ENCODE measurements around the gene STOM.

Gene STOM

DNA sequence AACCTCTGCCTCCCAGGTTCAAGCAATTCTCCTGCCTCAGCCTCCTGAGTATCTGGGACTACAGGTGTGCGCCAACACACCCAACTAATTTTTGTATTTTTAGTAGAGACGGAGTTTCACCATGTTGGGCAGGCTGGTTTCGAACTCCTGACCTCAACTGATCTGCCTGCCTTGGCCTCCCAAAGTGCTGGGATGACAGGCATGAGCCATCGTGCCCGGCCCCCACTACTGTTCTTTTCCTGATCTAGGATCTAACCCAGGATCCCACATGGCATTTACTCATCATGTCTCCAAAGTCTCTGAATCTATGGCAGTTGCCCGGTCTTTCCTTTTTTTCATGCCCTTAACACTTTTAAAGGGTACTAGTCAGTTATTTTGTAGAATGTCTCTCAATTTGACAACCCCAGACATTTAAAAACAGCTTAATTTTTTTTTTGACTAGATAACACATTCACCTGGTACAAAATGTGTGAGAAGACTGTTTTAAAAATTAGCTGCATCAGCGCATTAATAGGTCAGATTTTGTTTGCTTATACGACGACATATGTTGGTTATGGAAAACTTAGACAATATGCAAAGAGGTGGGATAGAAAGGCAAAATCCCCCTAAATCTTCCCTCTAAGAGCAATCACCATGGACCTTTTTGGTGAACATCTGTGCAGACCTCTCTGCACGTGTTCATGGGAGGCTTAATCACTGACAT is 46.5 kb downstream of the STOM start:
- DNase-seq (ENCODE audit: low read depth in 3 of 3, low spot score in 1 of 3), result no peak

DNA sequence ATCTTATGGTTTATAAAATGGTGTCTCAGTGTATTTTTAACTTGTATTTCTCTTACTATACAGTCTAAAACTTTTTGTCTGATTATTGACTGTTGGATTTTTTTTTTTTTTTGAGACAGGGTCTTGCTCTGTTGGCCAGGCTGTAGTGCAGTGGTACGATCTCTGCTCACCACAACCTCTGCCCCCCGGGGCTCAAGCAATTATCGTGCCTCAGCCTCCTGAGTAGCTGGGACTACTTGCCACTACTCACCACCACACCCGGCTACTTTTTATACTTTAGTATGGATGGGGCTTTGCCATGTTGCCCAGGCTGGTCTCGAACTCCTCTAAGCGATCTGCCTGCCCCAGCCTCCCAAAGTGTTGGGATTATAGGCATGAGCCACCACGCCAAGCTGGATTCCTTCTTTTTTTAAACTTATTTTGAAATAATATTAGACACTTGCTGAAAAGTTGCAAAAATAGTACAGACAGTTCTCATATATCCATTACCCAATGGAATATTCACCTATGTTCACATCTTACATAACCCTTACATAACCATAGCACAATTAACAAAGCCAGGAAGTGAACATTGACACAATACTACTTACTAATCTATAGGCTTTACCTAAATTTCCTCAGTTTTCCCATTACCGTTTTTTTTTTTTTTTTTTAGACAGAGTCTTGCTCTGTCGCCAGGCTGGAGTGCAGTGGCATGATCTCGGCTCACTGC is 47.2 kb downstream of the STOM start:
- no peak for DNase-seq (ENCODE audit: low read depth in 3 of 3, low spot score in 1 of 3)

DNA sequence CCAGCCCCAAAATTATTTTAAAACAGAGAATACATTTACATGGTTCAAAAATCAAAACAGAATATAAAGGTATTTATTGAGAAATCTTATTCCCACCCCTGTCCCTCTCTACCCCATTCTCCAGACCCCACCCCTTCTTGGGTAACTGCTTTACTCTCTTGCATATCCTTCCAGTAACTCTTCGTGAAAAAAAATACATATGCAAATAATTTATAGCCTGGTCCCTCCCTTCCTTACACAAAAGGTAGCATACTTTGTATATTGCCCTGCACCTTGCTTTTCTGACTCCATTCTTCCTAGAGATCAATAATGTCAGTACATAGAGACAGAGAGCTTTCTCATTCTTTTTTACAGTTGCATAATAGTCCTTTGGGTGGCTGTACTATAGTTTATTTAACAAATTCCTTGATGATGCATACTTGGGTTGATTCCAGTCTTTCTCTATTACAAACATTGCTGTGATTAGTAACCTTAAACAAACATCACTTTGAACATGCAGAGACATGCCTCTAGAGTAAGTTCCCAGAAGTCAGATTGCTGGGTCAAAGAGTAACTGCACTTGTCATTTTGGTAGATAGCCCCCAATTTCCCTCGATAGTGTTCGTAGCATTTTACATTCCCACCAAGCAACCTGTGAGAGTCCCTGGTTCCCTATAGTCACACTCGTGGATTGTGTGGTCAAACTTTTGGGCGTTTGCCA is 47.9 kb downstream of the STOM start:
- DNase-seq (ENCODE audit: low read depth in 3 of 3, low spot score in 1 of 3), result no peak

DNA sequence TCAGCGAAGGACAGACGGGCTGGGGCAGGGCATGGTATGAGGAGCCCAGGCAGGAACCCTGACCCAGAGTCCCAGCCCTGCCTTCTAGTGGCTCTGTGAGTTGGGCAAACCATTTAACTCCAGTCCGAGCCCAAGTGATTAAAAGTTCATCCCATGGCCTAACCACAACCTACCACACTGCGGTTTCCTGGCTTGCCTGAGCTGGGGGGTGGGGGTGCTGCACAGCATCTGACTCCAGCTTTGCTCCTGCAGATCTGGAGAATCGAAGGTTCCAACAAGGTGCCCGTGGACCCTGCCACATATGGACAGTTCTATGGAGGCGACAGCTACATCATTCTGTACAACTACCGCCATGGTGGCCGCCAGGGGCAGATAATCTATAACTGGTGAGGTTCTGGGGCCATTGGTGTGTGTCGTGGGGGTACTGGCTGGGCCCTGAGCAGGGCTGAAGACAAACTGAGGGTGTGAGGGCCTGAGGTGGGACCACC is 49.0 kb downstream of the STOM start:
- no peak for DNase-seq (ENCODE audit: low read depth in 3 of 3, low spot score in 1 of 3)

DNA sequence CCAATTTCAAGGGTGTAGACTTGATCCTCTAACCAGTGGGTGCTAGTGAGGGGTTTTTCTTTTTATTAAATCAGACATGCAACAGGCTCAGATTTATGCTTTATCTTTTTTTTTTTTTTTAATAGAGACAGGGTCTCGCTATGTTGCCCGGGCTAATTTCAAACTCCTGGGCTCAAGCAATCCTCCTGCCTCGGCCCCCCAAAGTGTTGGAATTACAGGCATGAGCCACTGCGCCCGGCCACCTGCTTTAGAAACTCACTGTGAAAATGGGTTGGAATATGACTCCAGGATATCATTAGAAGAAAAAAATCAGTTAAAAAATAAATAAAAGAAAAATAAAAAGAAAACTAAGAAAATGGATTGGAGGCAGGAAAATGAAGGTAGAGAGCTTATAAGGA is 50.7 kb downstream of the STOM start:
- no peak for DNase-seq (ENCODE audit: low read depth in 3 of 3, low spot score in 1 of 3)

DNA sequence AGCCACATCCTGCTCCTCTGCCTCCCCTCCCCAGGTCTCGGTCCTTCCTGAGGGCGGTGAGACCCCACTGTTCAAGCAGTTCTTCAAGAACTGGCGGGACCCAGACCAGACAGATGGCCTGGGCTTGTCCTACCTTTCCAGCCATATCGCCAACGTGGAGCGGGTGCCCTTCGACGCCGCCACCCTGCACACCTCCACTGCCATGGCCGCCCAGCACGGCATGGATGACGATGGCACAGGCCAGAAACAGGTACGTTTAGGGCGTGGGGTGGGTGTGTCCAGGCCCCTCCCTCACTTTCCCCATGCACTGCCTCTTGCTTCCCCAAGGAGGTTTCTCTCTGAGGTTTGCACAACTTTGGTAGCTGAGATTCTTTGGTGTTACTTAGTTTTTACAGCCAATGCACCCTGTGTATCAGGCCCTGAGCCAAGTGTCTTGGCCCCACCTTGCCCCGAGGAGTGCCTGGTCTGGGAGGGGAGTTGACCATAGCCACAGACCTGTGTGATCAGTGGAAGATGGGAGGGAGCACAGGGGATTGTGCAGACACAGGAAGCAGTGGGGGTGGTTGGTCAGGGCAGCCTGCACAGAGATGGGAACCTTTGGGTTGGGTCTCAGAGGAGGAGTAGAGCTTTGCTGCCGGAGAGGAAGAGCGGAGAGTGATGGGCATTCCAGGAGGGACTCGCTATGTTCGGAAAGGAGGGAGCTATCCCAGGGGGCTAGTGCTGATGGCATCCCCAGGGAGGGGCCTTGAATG is 51.2 kb downstream of the STOM start:
- no peak for DNase-seq (ENCODE audit: low read depth in 3 of 3, low spot score in 1 of 3)

DNA sequence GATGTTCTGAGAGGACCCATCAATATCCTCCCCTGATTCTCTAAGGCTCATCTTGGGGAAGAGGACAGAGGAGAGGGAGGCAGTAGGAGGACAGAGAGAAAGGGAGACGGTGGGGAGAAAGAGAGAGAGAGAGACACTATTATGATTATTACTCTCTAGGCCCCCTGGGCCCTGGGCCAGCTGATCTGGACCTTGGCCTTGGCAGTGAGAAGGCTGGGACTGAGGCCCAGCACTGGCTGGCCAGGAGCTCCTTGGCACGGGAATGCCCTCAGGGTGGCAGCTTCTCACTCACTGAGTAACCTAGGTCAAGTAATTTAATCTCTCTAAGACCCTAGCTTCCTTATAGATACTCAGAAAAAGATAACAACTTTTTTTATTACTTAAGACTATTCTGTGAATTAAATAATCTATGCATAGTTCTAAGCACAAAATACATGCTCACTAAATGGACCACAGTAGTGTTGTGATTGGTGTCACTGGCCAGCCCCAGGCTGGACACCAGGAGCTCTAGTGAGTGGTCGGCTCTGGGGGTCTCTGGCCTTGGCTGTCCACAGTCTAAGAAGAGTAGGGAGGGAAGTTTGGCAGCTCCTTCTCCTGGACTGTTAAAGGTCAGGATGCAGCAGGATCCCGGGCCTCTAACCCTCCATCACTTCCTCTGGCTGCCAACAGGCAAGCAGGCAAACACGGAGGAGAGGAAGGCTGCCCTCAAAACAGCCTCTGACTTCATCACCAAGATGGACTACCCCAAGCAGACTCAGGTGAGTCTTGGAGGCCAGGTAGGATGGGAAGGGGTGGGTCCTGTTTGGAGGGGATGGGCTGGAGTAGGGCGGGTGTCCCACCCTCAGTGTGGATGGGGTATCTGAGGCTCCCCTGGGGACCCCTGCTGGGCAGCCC is 52.1 kb downstream of the STOM start:
- no peak for DNase-seq (ENCODE audit: low read depth in 3 of 3, low spot score in 1 of 3)

DNA sequence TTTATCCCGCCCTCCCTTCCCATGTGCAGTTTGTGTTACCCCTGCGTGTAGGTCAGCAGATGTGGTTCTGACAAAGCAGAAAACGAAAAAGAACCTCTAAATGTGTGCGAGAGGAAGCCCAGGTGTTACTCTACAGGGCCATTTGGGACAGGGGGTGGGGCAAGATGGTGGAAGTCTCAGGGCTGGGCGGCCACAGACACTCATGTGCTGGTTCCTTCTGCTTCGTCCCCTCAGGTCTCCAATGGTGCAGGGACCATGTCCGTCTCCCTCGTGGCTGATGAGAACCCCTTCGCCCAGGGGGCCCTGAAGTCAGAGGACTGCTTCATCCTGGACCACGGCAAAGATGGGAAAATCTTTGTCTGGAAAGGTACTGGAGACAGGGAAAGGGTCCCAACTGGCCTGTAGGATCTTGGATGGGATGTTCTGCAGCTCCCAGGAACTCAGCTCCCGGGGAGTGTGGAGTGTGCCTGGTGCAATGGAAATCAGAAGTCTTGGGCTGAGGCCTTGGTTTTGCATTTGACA is 53.1 kb downstream of the STOM start:
- DNase-seq (ENCODE audit: low read depth in 3 of 3, low spot score in 1 of 3), result no peak

DNA sequence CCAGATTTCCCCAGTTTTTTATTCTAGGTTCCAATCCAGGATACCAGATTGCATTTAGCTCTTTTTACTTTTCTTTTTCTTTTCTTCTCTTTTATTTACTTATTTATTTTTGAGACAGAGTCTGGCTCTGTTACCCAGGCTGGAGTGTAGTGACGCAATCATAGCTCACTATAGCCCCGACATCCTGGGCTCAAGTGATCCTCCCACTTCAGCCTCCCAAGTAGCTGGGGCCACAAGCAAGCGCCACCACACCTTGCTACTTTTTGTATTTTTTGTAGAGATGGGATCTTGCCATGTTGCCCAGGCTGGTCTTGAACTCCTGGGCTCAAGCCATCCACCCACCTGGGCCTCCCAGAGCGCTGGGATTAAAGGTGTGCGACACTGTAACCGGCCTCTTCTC is 53.7 kb downstream of the STOM start:
- no peak for DNase-seq (ENCODE audit: low read depth in 3 of 3, low spot score in 1 of 3)

DNA sequence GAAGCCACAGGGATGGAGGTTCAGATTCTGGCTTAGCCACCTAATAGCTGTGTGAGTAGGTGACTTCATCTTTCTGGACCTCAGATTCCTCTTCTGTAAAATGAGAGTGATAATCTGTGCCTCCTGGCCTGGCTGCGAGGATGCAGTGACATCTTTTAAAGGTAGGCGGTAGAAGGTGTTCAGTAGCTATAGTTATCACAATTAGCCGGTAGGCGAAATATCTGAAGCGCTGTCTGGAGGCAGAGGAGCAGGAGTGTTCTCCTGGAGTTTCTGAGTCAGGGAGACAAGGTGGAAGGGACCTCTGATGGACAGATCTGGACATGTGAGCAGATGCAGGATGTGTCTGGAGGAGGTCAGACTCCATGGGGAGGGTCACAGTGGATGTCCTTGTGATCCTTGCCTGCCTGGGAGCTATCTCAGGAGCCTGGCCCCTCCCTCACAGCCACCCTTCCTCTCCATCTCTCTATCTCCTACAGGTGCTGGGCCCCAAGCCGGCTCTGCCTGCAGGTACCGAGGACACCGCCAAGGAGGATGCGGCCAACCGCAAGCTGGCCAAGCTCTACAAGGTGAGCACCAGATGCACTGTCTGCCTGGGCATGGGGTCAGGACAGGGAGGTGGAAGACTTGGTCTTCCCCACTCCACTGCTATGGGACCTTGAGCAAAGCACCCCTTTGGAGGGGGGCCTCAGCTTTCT is 56.4 kb downstream of the STOM start:
- DNase-seq (ENCODE audit: low read depth in 3 of 3, low spot score in 1 of 3), result no peak

DNA sequence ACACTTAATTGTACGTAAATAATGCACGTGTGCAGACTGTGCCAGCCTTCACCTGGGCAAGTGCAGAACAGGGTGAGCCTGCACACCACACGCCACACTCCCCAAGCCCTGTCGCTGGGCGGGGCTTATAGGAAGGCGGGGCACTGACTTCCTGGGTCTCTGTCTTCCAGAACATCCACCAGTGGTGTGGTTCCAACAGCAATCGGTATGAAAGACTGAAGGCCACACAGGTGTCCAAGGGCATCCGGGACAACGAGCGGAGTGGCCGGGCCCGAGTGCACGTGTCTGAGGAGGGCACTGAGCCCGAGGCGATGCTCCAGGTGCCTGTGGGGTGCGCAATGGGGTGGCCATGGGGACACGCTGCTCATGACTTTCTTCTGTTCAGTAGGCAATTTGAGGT is 57.9 kb downstream of the STOM start:
- DNase-seq (ENCODE audit: low read depth in 3 of 3, low spot score in 1 of 3), result no peak

DNA sequence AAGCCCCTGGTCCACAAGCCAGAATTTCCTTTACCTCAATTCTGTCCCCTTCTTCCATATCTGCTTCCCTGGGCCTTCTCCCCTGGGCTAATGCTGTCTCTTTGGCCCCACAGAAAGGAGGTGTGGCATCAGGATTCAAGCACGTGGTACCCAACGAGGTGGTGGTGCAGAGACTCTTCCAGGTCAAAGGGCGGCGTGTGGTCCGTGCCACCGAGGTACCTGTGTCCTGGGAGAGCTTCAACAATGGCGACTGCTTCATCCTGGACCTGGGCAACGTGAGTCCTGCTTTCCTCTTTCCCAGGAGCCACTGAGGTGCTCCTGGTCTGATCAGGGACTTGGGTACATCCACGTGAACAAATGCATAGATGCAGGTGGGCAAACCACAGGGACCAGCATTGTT is 59.5 kb downstream of the STOM start:
- DNase-seq (ENCODE audit: low read depth in 3 of 3, low spot score in 1 of 3), result no peak

DNA sequence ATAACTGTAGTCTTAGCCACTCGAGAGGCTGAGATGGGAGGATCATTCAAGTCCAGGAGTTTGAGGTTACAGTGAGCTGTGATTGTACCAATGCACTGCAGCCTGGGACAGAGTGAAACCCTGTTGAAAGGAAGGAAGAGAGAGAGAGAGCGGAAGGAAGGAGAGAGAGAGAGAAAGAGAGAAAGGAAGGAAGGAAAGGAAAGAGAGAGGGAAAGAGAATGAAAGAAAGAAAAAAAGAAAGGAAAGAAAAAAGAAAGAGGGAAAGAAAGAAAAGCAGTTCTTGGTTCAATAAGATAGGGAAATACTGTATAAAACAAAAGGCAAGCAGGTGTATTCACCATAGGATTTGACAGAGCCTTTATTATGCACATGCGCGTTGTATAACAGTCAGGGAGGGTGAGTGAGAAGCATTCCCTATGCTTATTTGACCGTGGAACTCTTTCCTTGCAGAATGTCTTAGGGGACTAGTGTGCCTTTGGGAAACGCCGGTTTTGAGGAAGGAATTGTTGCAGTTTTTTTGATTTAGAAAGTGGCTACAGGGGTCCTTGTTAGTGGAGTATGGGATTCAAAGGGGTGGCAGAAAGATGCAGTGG is 60.1 kb downstream of the STOM start:
- no peak for DNase-seq (ENCODE audit: low read depth in 3 of 3, low spot score in 1 of 3)

DNA sequence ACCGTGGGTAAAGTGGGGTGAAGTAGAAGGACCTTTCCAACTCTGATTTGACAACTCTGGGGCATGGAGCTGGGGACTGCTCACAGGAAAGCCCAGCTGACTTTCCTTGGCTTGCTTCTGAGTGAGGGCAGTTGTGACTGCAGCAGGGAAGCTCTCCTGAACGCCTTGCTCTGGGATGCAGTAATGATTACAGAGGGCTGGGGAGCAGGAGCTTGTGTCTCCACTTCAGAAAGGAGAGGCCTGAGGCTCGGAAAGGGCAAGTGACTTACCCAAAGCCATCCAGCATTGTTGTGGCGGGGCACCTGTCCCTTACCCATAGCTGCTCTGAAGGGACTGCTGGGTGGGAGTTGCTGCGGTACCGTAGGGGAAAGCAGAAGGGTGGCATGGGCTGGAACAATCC is 60.9 kb downstream of the STOM start:
- DNase-seq (ENCODE audit: low read depth in 3 of 3, low spot score in 1 of 3), result no peak

DNA sequence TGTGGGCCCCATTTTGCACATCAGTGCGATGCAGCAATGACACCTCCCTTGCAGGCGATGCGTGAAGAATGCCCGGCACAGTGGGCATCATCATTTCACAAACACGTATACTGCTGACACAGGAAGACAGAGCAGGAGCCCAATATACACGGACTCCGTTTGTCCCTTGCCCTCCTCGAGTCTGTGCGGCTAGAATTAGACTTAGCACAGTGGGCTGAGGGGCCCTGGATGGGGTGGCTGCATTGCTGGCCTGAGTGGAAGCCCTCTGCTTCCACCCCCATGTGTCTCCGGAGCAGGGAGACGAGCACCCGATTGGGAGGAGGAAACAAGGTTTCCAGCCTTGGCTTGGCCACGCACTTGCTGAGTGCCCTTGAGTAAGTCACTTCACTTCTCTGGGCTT is 61.3 kb downstream of the STOM start:
- no peak for DNase-seq (ENCODE audit: low read depth in 3 of 3, low spot score in 1 of 3)

DNA sequence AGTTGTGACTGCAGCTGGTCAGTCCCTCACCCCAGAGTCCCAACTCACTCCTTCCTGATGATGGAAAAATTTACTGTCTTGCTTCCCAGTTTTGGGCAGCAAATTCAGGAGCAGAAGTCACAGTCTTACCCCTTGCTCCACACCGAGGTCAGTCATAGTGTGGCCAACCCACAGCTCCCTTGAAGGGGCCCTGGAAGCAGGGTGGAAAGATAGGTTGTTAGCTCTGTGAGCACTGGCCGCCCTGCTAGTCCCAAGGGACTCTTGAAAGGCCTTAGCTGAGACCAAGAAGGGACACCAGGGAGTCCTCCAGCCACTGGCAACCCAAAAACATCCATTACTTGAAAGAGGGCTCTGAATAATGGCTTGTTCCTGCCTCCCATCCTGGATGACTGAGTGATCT is 62.1 kb downstream of the STOM start:
- DNase-seq (ENCODE audit: low read depth in 3 of 3, low spot score in 1 of 3), result no peak

DNA sequence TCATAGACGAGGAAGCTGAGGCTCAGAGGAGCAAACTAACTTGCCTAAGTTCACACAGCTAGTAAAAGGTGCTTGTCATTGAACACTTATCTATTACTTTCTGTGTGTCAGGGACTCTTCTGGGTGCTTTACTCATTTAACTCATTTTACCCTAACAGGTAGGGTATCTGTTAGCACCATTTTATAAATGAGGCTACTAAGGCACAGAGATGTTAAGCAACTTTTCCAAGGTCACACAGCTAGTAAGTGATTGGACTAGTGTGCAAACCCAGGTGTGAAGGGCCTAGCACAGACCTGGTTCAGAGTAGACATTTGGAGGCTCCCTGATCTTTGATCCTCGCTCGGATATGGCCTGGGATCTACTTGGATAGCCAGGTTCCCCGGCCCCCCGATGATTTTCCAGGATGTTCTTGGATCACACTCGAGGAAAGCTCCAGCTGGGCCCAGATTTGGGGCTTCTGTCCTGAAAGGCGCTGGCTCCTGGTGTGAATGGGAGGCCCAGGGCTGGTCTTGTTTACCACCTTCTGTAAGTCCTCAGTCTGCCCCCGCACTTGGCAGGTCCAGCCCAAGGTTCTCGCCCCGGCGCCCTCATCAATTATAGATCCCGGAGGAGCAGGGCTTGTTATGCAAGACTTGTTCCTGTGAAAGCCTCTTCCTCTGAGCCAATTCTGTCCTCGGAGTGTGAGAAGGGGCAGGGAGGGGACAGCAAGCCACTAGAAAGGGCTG is 64.6 kb downstream of the STOM start:
- DNase-seq (ENCODE audit: low read depth in 3 of 3, low spot score in 1 of 3), result no peak

DNA sequence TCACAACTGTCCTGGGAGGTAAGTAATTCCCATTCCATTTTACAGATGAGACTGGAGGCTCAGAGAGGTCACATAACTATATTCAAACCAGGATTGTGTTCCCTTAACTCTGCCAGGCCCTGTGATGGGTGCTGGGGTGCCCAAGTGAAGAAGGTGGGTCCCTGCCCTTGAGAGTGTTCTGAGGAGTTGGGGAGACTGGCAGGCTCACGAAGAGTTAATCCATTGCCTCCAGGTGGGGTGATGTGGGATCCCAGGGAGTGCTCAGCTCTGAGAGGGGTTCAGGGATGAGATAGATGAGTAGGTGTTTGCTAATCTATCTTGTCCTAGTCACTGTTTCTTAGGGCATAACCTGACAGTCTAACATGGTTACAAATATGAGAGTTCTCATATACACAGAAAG is 65.3 kb downstream of the STOM start:
- no peak for DNase-seq (ENCODE audit: low read depth in 3 of 3, low spot score in 1 of 3)
